Fibroblast of pulmonary artery (primary cell): ENCODE measurements around the gene TLCD5.
A peak's percentile ranks its signal among the peaks of the same experiment; 100 is the strongest.

Experiments
- DNase-seq: peaks from one replicate; pipeline ENCODE4 v3.0.0-alpha.2; 2010; ENCODE audit warnings: low read depth
- H3K4me3 ChIP-seq: replicated peaks from 2 replicates; pipeline ENCODE4 v1.5.1; 2011; ENCODE audit warnings: low read depth, mild to moderate bottlenecking, control low read depth, low read length, moderate library complexity
- CTCF ChIP-seq: IDR thresholded peaks from 2 replicates; pipeline ENCODE4 v1.5.1; 2011; ENCODE audit warnings: mild to moderate bottlenecking, control low read depth, low read length, inconsistent platforms; ENCODE audit errors: missing control alignments

The TLCD5 gene

GRCh38 chr11:120354068-120354467, 29.0 kb downstream of the TLCD5 start:
- TF ChIP-seq CTCF: no peak
- DNase-seq: peak; percentile 25

GRCh38 chr11:120354779-120355178, 29.7 kb downstream of the TLCD5 start:
- no peak for DNase-seq
- TF ChIP-seq CTCF: no peak
- H3K4me3 ChIP-seq: no peak overlapping the region

More at GRCh38 chr11:120354068-120354467, 29.0 kb downstream of the TLCD5 start:
- no peak overlapping the region for H3K4me3 ChIP-seq

- H3K4me3 ChIP-seq: no peak overlapping the region
- no peak for TF ChIP-seq CTCF
- DNase-seq: no peak
Observed at GRCh38 chr11:120357620-120358019, 32.5 kb downstream of the TLCD5 start.

- no peak overlapping the region for H3K4me3 ChIP-seq
- no peak for DNase-seq
- no peak for TF ChIP-seq CTCF
Observed at GRCh38 chr11:120358729-120359128, 33.6 kb downstream of the TLCD5 start.

- DNase-seq: no peak
- no peak for TF ChIP-seq CTCF
- H3K4me3 ChIP-seq: no peak overlapping the region
Observed at GRCh38 chr11:120363436-120363835, 38.3 kb downstream of the TLCD5 start.

GRCh38 chr11:120365512-120365911, 40.4 kb downstream of the TLCD5 start:
- no peak for DNase-seq
- H3K4me3 ChIP-seq: no peak overlapping the region
- TF ChIP-seq CTCF: no peak

GRCh38 chr11:120372296-120372695, 47.2 kb downstream of the TLCD5 start:
- DNase-seq: no peak
- TF ChIP-seq CTCF: no peak
- no peak overlapping the region for H3K4me3 ChIP-seq
